ENCODE results near the gene CTSA.
"Not testable (repeated sequence)": the region's sequence is repeated elsewhere in the genome, so short reads cannot be mapped to it uniquely, and the experiment has no call there.

The CTSA gene

DNA sequence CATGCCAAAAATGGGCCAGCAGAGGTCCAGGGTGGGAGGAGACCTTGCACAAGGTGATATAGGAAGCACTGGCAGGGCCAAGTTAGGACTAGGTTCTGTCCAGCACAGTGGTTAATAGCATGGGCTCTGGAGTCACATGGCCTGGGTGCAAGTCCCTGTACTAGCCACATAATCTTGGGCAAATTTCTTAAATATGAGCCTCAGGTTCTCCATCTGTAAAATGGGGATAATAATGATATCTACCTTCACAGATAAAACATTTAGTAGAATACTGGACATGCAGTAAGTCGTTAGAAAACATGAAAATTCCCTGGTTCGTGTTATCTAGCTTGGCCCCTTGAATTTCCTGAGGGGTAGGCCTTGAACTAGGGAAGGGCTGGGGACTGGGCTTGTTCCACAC lies 6.2 kb downstream of the CTSA start:
- no peak for DNase-seq

DNA sequence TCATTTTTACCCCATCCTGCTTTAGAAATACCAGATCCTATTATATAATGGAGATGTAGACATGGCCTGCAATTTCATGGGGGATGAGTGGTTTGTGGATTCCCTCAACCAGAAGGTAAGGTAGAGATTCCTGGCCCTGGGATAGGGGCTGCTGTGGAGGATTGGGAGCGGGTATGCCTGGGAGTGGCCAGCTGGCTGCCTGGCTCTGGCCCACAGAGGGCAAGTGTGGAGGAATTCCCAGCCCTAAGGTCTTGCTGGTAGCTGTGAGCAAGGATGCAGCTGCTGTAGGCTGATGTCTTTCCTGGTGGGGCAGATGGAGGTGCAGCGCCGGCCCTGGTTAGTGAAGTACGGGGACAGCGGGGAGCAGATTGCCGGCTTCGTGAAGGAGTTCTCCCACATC lies 6.6 kb downstream of the CTSA start:
- DNase-seq = no peak

DNA sequence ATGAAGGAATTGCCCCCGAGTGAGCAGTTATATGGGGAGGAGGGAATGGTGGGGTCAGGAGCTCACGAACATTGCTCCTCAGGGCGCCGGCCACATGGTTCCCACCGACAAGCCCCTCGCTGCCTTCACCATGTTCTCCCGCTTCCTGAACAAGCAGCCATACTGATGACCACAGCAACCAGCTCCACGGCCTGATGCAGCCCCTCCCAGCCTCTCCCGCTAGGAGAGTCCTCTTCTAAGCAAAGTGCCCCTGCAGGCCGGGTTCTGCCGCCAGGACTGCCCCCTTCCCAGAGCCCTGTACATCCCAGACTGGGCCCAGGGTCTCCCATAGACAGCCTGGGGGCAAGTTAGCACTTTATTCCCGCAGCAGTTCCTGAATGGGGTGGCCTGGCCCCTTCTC lies 7.2 kb downstream of the CTSA start:
- DNase-seq = no peak

DNA sequence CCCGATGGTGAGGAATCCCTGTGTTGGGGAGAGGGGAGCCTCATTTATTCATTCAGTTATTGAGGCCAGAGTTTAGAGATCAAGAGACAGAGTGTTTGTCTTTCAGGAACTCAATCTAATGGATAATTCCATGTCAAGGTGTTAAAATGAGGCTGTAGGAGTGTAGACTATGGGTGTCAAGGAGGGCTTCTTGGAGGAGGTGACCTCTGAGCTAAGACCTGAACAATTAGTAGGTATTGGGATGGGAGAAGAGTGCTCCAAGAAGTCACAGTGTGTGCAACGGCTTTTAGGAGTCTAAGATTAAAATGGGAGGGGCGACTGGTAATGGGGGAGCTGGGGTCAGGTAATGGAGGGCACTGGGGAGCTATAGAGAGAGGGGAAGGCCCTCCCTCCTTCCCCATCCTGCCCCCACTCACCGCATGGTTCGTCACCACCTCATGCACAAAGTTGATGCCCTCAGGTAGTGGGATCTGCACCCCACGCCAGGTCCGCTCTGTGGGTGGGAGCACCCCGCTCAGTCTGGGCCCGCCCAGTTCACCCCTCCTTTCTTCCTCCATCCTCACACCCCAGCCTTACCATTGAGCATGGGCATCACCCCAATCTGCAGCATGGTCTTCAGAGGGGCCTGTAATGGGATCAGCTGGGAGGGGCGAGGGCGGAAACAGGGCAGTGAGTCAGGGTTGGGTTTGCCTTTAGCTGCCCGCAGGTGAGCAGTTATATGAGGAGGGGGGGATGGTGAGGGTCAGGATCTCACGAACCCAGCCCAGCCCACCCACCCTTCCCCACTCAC lies 8.1 kb downstream of the CTSA start:
- no peak for DNase-seq

DNA sequence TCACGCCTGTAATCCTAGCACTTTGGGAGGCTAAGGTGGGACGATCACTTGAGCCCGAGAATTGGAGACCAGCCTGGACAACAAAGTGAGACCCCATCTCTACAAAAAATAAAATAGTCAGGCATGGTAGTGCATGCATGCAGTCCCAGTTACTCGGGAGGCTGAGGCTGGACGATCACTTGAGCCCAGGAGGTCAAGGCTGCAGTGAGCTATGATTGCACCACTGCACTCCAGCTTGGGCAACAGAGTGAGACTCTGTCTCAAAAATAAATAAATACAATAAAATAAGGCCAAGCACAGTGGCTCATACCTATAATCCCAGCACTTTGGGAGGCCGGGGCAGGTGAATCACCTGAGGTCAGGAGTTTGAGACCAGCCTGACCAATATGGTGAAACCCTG lies 10.2 kb downstream of the CTSA start:
- DNase-seq = not testable (repeated sequence)

DNA sequence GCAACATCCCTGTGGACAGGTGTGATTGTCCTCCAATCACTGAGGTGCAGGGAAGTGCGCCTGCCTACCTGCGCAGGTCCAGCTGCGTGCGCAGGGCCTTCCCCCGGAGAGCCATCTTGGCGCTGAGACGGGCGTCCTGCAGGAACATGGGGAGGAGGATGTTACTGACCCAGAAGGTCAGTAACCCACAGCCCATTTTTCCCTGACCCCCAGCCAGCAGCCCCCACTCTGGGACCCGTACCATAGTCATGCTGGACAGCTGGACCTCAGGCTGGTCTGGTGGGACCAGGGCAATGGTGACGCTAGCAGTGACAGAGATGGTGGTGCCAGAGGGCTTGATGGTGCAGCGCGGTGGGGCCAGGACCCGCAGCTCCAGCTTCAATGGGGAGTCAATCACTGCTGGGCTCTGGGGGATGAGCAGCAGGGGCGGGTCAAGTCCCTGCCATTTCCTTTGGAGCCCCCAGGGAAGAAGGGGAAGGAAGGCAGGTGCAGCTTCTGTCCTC lies 11.1 kb downstream of the CTSA start:
- DNase-seq = no peak

- no peak for DNase-seq
Observed at GRCh38 chr20:45904583-45905504, 13.7 kb downstream of the CTSA start.

DNA sequence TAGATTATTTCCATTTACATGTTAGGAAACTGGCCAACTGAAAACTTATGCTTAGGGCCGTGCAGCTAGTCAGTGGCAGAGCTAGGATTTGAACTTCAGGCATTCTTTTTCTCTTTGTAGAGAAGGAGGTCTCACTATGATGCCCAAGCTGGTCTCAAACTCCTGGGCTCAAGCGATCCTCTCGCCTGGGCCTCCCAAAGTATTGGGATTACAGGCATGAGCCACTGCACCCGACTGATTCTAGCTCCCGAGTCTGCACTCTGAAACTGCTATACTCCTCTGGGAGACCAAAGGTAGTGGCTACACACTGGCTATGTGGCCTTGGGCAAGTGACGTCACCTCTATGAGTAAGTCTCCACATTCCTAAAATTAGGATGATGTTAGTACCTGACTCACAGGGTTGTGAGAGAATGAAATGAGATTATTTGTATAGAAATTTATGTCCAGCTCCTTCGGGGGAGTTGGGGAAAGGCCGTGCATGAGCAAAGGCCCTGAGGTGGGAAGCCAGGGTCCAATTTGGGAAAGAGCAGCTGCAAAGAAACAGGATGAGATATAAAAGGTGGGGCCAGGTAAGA lies 14.5 kb downstream of the CTSA start:
- no peak for DNase-seq

- DNase-seq = no peak
Observed at GRCh38 chr20:45907219-45907948, 16.2 kb downstream of the CTSA start.

- no peak for DNase-seq
Observed at GRCh38 chr20:45908084-45908483, 16.9 kb downstream of the CTSA start.

GRCh38 chr20:45909336-45909808 lies 18.2 kb downstream of the CTSA start:
- no peak for DNase-seq

DNA sequence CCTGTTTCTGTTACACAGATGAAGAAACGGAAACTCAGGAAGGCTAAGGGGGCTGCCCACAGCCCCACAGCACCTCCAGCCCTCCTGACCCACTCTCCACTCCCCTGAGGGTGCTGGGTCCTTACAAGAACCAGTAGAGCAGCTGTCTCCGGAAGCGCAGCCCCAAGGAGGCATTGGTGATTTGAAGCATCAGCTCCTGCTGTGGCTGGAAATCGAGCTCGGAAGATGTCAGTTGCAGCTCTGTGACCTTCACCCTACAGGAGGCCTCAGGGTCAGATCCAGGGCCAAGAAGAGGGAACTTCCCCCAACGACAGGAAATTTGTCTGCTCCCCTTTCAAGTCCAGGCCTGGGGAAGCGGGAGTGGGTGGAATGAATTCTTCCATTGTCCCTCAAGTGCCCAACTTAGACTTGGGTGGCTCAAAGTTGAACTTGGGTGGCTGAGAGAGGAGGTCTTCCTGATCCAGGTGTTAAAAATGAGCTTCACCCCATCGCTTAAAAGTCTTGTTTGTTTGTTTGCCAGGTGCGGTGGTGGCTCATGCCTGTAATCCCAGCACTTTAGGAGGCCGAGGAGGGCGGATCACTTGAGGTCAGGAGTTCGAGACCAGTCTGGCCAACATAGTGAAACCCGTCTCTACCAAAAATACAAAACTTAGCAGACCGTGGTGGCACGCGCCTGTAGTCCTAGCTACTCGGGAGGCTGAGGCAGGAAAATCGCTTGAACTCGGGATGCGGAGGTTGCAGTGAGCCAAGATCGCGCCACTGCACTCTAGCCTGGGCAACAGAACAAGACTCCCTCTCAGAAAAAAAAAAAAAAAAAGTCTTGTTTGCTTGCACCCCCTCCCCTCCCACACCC lies 18.9 kb downstream of the CTSA start:
- DNase-seq = no peak

GRCh38 chr20:45910670-45911485 lies 19.7 kb downstream of the CTSA start:
- DNase-seq = peak; percentile 91

DNA sequence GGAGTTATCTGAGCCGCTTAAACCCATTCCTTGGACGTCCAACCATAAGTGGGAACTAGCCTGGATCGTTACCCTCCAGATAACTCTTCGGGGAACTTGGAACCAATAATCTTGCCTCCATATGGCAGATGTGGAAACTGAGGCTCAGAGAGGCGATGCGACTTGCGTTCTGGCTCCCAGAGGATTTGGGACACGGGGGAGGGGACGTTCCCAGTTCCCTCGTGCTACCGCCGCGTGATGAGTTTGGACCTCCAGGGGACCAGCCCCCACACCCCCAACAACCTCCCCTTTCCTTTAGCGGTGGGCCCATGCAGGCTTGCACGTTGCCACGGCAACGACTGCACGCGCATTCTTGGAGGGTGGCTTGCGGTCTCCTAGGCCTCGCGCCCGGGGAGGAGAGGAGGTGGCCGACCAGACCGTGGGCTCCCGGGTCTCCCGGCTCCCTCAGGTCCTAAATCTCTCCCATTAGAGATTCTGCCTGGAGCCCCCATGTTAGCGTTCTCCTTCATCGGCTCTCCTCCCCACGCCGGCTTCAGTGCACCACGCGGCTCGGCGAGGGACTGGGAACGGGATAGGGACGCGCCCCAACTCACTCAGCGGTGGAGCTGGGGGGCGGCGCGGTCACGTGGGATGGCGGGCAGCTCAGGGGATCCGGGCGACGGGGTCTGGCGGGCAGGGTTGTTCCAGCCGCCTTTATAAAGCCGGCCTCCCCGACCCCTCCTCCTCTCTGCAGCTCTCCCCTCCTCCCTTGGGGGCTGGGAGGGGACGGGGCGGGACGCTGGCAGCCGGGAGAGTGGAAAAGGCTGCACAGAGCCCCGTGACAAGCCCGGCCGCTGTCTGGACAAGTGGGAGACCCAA lies 20.6 kb downstream of the CTSA start, which contains the start of gene PLTP:
Gene PLTP, minus strand, starts transcription at position 670 of the 858 bp plus-strand sequence. CDS start 703 bp downstream, outside the sequence.
- DNase-seq = no peak

DNA sequence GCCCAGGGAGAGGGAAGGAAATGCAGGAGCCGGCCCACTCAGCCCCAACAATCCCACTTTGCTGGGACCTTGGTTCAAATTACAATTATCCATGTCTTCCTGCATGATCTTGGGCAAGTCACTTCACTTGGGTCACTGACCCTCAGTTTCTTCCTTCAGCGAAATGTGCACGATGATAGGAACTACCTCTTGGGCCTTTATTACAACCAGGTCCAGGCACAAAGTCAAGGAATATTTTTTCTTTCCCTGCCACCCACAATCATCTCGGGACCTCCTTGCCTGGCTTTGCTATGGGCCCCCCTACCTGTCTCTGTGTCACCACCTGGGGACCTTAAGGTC lies 21.2 kb downstream of the CTSA start:
- no peak for DNase-seq

- no peak for DNase-seq
Observed at GRCh38 chr20:45913116-45913515, 22.0 kb downstream of the CTSA start.

- no peak for DNase-seq
Observed at GRCh38 chr20:45917790-45918141, 26.6 kb downstream of the CTSA start.

GRCh38 chr20:45918182-45918737 lies 27.1 kb downstream of the CTSA start:
- no peak for DNase-seq

GRCh38 chr20:45918779-45919537 lies 27.8 kb downstream of the CTSA start:
- DNase-seq = no peak
